RWPE1 (cell line): ENCODE data around the gene DTNB.
"Not testable (repeated sequence)": the region's sequence is repeated elsewhere in the genome, so short reads cannot be mapped to it uniquely, and the experiment has no call there.

Experiments used
- CTCF ChIA-PET: fragments of 350-600 bp; sonication (Branson Sonifier 250); formaldehyde crosslinking; extraction: SDS; loops from one replicate; lab custom pipeline; 2021; lab: Yijun Ruan, JAX
- POLR2A ChIA-PET: fragments of 400-600 bp; formaldehyde crosslinking; extraction: SDS; loops from one replicate; lab custom pipeline; 2020; ENCODE audit warnings: antibody characterized with exemption; ENCODE audit not compliant: low non-redundant PET; lab: Yijun Ruan, JAX
- DNase-seq: peaks from one replicate; pipeline ENCODE4 v3.0.0; 2012; ENCODE audit warnings: low spot score
- H3K27ac ChIP-seq: fragments of 450-650 bp; 2 replicates; pipeline ENCODE4 v1.5.1; 2017
- TF ChIP-seq, protein P1 (sequence below): fragments of 450-650 bp; conservative IDR thresholded peaks from 2 replicates; pipeline ENCODE4 v1.5.1; 2017; ENCODE audit warnings: low read depth, mild to moderate bottlenecking

The DTNB gene

DNA sequence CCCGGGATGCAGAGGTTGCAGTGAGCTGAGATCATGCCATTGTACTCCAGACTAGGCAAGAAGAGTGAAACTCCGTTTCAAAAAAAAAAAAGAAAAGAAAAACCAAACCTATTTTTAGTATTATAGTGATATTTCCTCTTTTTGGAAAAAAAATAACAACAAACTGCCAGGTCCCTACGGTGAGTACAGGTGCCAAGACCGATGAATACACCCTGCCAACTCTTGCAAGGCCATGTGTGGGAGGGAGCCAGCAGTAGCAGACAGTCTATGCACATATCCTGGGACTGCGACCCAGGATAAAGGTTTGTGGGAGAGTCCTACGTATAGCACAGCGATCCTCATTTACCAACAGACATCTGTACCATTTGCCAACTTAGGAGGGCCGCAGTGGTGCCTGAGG is 262.1 kb downstream of the DTNB start:
- CTCF ChIA-PET: no interaction called here
- H3K27ac ChIP-seq: no peak overlapping the region
- POLR2A ChIA-PET: no interaction called here
- no peak for DNase-seq
- TF ChIP-seq, protein P1, sequence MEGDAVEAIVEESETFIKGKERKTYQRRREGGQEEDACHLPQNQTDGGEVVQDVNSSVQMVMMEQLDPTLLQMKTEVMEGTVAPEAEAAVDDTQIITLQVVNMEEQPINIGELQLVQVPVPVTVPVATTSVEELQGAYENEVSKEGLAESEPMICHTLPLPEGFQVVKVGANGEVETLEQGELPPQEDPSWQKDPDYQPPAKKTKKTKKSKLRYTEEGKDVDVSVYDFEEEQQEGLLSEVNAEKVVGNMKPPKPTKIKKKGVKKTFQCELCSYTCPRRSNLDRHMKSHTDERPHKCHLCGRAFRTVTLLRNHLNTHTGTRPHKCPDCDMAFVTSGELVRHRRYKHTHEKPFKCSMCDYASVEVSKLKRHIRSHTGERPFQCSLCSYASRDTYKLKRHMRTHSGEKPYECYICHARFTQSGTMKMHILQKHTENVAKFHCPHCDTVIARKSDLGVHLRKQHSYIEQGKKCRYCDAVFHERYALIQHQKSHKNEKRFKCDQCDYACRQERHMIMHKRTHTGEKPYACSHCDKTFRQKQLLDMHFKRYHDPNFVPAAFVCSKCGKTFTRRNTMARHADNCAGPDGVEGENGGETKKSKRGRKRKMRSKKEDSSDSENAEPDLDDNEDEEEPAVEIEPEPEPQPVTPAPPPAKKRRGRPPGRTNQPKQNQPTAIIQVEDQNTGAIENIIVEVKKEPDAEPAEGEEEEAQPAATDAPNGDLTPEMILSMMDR: no peak

DNA sequence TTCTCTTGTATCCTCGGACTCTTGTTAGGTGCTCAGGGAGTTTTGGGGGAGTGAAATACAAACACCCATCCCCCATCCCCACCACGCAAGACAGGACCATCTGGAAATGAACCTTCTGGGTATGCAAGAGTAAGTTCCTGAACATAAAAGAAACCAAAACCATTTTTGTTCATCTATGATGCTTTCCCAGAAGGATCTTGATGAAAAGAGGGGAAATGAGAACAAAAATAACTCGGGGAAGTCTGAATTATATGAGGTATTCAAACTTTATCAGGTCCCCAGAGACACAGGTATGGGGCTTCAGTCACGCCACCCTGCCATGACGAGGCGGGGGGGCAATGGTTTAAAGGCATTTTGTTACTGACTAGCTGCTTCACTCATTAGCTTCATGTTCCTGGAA is 263.0 kb downstream of the DTNB start:
- ChIA-PET POLR2A (no interaction called here), CTCF (no interaction called here)
- no peak overlapping the region for H3K27ac ChIP-seq
- no peak for DNase-seq
- TF ChIP-seq, protein P1: no peak

GRCh38 chr2:25409468-25409867 is 263.9 kb downstream of the DTNB start:
- CTCF ChIA-PET: no interaction called here
- no peak for DNase-seq

DNA sequence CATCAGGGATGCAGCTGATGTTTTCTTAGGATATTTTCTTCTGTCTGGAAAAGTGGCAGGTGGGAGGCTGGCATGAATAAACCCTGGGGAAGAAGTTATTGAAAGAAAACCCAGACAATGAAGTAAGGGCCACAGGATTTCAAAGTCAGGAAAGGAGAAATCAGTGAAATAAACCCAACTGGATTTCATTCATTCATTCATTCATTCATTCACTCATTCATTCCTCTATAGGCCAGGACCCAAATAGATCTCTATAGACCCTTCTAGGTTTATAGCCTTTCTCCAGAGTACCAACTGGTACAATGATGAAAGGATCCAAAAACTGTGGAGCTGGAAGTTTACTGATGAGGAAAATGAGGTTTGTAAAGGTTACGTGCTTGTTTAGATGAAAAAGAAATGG is 264.3 kb downstream of the DTNB start:
- CTCF ChIA-PET: interaction anchor here (0.6 to 0.7 kb wide), 2 partner anchors 35 to 301 kb away, joined by 3 to 5 read pairs; no protein-coding TSS in a partner anchor
- POLR2A ChIA-PET: interaction anchor here (0.7 kb wide), 1 partner anchor 17 kb away, joined by 10 read pairs; no protein-coding TSS in a partner anchor

More at GRCh38 chr2:25409468-25409867, 263.9 kb downstream of the DTNB start:
- POLR2A ChIA-PET: no interaction called here
- TF ChIP-seq, protein P1: no peak
- no peak overlapping the region for H3K27ac ChIP-seq

GRCh38 chr2:25405611-25406295 is 267.6 kb downstream of the DTNB start:
- no peak overlapping the region for H3K27ac ChIP-seq
- DNase-seq: no peak
- TF ChIP-seq, protein P1: no peak
- ChIA-PET POLR2A (no interaction called here), CTCF (no interaction called here)

More for the DNA sequence above, 264.3 kb downstream of the DTNB start:
- TF ChIP-seq, protein P1: no peak
- no peak overlapping the region for H3K27ac ChIP-seq
- DNase-seq: no peak

DNA sequence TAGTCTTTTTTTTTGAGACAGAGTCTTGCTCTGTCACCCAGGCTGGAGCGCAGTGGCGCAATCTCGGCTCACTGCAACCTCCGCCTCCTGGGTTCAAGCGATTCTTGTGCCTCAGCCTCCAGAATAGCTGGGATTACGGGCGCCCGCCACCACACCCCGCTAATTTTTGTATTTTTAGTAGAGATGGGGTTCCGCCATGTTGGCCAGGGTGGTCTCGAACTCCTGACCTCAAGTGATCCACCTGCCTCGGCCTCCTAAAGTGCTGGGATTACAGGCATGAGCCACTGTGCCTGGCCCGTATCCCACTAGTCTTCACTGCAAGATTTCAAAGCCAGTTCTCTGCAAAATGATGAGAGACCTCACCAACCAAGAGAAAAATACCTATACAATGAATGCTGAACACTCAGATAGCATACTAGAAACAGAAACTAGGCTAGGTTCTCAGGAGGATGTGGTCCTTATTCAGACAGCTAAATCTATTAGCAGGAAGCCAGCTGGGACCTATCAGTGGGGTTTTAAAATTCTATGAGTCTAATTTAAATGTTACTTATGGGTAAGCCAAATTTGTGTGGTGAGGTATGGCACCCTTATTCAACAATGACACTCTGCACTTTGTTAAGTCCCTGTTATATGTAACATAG is 270.1 kb downstream of the DTNB start:
- POLR2A ChIA-PET, DNase-seq, H3K27ac ChIP-seq: not testable (repeated sequence)
- CTCF ChIA-PET: interaction anchor here (0.6 kb wide), 1 partner anchor 978 kb away, joined by 3 read pairs; no protein-coding TSS in a partner anchor

DNA sequence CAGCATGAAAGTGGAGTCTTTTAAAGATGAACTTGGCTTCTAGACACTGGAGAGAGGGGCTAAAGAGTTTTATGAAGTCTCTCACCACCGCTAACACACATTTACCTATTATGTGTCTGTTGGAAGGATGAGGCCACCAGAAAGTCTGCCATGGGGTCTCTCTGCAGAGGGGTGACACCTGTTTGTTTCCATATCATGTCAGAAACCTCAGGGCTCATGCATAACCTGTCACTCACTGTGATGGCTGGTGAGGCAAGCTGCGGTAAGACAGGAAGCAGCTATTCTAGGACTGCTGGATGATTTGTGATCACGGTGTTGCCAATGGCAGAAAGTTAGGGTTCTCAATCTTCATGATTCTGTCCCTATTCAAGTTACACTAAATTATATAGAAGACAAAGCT is 270.9 kb downstream of the DTNB start:
- ChIA-PET CTCF (no interaction called here), POLR2A (no interaction called here)
- TF ChIP-seq, protein P1: no peak
- DNase-seq: no peak
- H3K27ac ChIP-seq: no peak overlapping the region
